B cell (primary cell): ENCODE data around the gene MAST2. TPM values are rescaled to one million over a fixed set of nuclear protein-coding genes. Genes with fewer than 3 reads are reported as not detected.
"Not testable (repeated sequence)": the region's sequence is repeated elsewhere in the genome, so short reads cannot be mapped to it uniquely, and the experiment has no call there.

Experiments
- ATAC-seq: fragments of 200-7000 bp; cut with Tn5 transposase; one replicate; pipeline ENCODE4 v1.10.0; 2021; ENCODE audit warnings: low read depth, mild to moderate bottlenecking, moderate number of reproducible peaks, moderate library complexity
- CTCF ChIA-PET: fragments of 350-600 bp; sonication (Branson Sonifier 250); formaldehyde crosslinking; loops from one replicate; lab custom pipeline; 2021; ENCODE audit warnings: antibody characterized with exemption, inconsistent platforms; lab: Charles Lee
- POLR2A ChIA-PET: fragments of 350-600 bp; sonication (Branson Sonifier 250); formaldehyde crosslinking; loops from one replicate; lab custom pipeline; 2021; ENCODE audit warnings: antibody characterized with exemption; lab: Charles Lee
- DNase-seq: peaks from one replicate; pipeline ENCODE4 v3.0.0; 2013
- H2AFZ ChIP-seq: 2 replicates; pipeline ENCODE4 v1.6.1; 2012; ENCODE audit warnings: mild to moderate bottlenecking, low read depth, low read length; ENCODE audit not compliant: insufficient read depth, poor library complexity, severe bottlenecking
- H3K27ac ChIP-seq, 2 donors: 1 replicate in 1 of 2; 2 replicates in 1 of 2; pipeline ENCODE4 v1.5.1; 2012 to 2013; ENCODE audit warnings: low read length in 2 of 2, mild to moderate bottlenecking in 2 of 2, moderate library complexity in 1 of 2
- H3K27me3 ChIP-seq, 4 experiments: fragments of 200-600 bp in 1 of 4; sonication (generic) in 1 of 4; replicated peaks in 1 of 4; 1 replicate in 2 of 4; 2 replicates in 2 of 4; pipeline versions ENCODE4 v1.6.1 to v1.7.0; 2013 to 2016; ENCODE audit warnings: low read length in 3 of 4, mild to moderate bottlenecking in 2 of 4, mixed read lengths in 1 of 4, moderate library complexity in 1 of 4; ENCODE audit not compliant: insufficient read depth in 4 of 4, control insufficient read depth in 3 of 4; ENCODE audit errors: control extremely low read depth in 1 of 4
- H3K36me3 ChIP-seq, 2 experiments: replicated peaks in 1 of 2; 1 replicate in 1 of 2; 2 replicates in 1 of 2; pipeline versions ENCODE4 v1.6.1 to v1.7.1; 2013; ENCODE audit warnings: low read length in 1 of 2; ENCODE audit not compliant: insufficient read depth in 2 of 2, control insufficient read depth in 1 of 2; ENCODE audit errors: control extremely low read depth in 1 of 2, extremely low read depth in 1 of 2
- H3K4me1 ChIP-seq, 2 donors: fragments of 200-600 bp in 1 of 2; sonication (generic) in 1 of 2; 1 replicate in 1 of 2; 2 replicates in 1 of 2; pipeline versions ENCODE4 v1.5.1 to v1.6.1; 2013 to 2017; ENCODE audit warnings: low read length in 2 of 2; ENCODE audit not compliant: control insufficient read depth in 2 of 2, insufficient read depth in 2 of 2
- H3K4me2 ChIP-seq: replicated peaks from 2 replicates; pipeline ENCODE3; 2012; ENCODE audit warnings: mild to moderate bottlenecking, low read depth, low read length; ENCODE audit not compliant: poor library complexity, severe bottlenecking
- H3K4me3 ChIP-seq, 5 experiments: fragments of 200-600 bp in 1 of 5; sonication (generic) in 1 of 5; 1 replicate in 3 of 5; 2 replicates in 2 of 5; pipeline versions ENCODE4 v1.5.1 to v1.7.0; 2011 to 2016; ENCODE audit warnings: low read length in 4 of 5, mild to moderate bottlenecking in 4 of 5, low read depth in 2 of 5, control low read depth in 1 of 5, moderate library complexity in 1 of 5; ENCODE audit not compliant: insufficient read depth in 1 of 5; ENCODE audit errors: control extremely low read depth in 1 of 5, extremely low read depth in 1 of 5
- H3K79me2 ChIP-seq: fragments of 200-600 bp; sonication (generic); one replicate; pipeline ENCODE4 v1.6.0; 2016; ENCODE audit warnings: low read length; ENCODE audit not compliant: control insufficient read depth, insufficient read depth
- H3K9ac ChIP-seq: fragments of 200-600 bp; sonication (generic); 2 replicates; pipeline ENCODE4 v1.6.1; 2017; ENCODE audit warnings: mild to moderate bottlenecking, low read length, moderate library complexity
- H3K9me3 ChIP-seq, 3 donors: one replicate each; pipeline versions ENCODE4 v1.6.1 to v1.7.1; 2013; ENCODE audit warnings: low read length in 2 of 3; ENCODE audit not compliant: control insufficient read depth in 2 of 3, insufficient read depth in 1 of 3; ENCODE audit errors: control extremely low read depth in 1 of 3
- H4K20me1 ChIP-seq: 2 replicates; pipeline ENCODE4 v1.6.0; 2012; ENCODE audit warnings: mild to moderate bottlenecking, low read length; ENCODE audit not compliant: insufficient read depth, control insufficient read depth, poor library complexity, severe bottlenecking
- H3K27ac Mint-ChIP-seq: one replicate; pipeline ENCODE4 v1.8.0; 2021; ENCODE audit warnings: mixed read lengths
- H3K27me3 Mint-ChIP-seq: one replicate; pipeline ENCODE4 v1.8.0; 2021; ENCODE audit warnings: mixed read lengths
- H3K4me1 Mint-ChIP-seq: one replicate; pipeline ENCODE4 v1.8.0; 2021; ENCODE audit warnings: mixed read lengths
- H3K4me3 Mint-ChIP-seq: one replicate; pipeline ENCODE4 v1.8.0; 2021; ENCODE audit warnings: mixed read lengths
- H3K9me3 Mint-ChIP-seq: one replicate; pipeline ENCODE4 v1.8.0; 2022; ENCODE audit warnings: mixed read lengths; ENCODE audit not compliant: insufficient read depth
- CTCF ChIP-seq: fragments of 200-600 bp; IDR thresholded peaks from one replicate; pipeline ENCODE4 v1.8.0; 2022; ENCODE audit warnings: antibody characterized with exemption, mild to moderate bottlenecking
- EZH2 ChIP-seq: IDR thresholded peaks from 2 replicates; pipeline ENCODE4 v1.6.1; 2012; ENCODE audit warnings: borderline replicate concordance, low read depth, mild to moderate bottlenecking, moderate library complexity, low read length; ENCODE audit not compliant: insufficient read depth, poor library complexity, severe bottlenecking
- WGBS: methylation state at CpG from one replicate; pipeline ENCODE4 v1.1.5; 2013; ENCODE audit warnings: missing lambda C conversion rate; ENCODE audit not compliant: insufficient coverage; 5-methylcytosine and 5-hydroxymethylcytosine counted together
- intact Hi-C: fragments of 100-400 bp; cut with micrococcal nuclease; formaldehyde crosslinking; loops from one replicate; pipeline ENCODE4 v1.10.0; 2022
- polyA plus RNA-seq: library from polyadenylated mRNA; depleted of rRNA; stranded (reverse); fragments of >200 nt; gene quantifications from 2 replicates; pipeline ENCODE4 v1.2.3, GENCODE V29; 2012
- total RNA-seq, 2 donors: library from RNA; stranded (reverse); fragments of 120-200 nt in 1 of 2; gene quantifications; 1 replicate in 1 of 2; 2 replicates in 1 of 2; pipeline versions ENCODE4 v1.2.3 to v1.2.4, GENCODE V29; 2013 to 2022

The MAST2 gene
- total and polyA plus RNA-seq, 2 donors (not counting 1 experiment from before 2014, with no cell fraction given) = 12.5 to 23.3 TPM

GRCh38 chr1:45854724-45855123 is 51.3 kb downstream of the MAST2 start:
- peaks cover 6% of the 10 kb centered on the region for H3K9me3 Mint-ChIP-seq
- no peaks in the 10 kb centered on the region for H3K27me3 ChIP-seq
- ChIA-PET CTCF (no interaction called here), POLR2A (no interaction called here)
- no peak overlapping the region for H3K4me3 Mint-ChIP-seq
- no peaks in the 10 kb centered on the region for H3K4me1 Mint-ChIP-seq
- H3K4me3 ChIP-seq = no peak overlapping the region
- DNase-seq (no peak), ATAC-seq (no peak)
- peaks cover 0 to 5% (median under 1%) of the 10 kb centered on the region in 3 donors for H3K9me3 ChIP-seq
- H2AFZ ChIP-seq = no peak overlapping the region
- WGBS = 100% methylated on average over 1 of the region's 1 CpG
- no peak overlapping the region for H3K9ac ChIP-seq
- no peaks in the 10 kb centered on the region for H3K27me3 Mint-ChIP-seq
- H3K4me2 ChIP-seq = no peak overlapping the region
- peaks cover 3% of the 10 kb centered on the region for H3K79me2 ChIP-seq
- no peak overlapping the region for H3K27ac Mint-ChIP-seq
- H3K4me1 ChIP-seq = no peaks in the 10 kb centered on the region
- TF ChIP-seq CTCF (no peak), EZH2 (no peak)
- H3K36me3 ChIP-seq = no peaks in the 10 kb centered on the region
- intact Hi-C loops = no loop called here
- no peaks in the 10 kb centered on the region for H4K20me1 ChIP-seq
- no peak overlapping the region for H3K27ac ChIP-seq

GRCh38 chr1:45857101-45857700 is 53.8 kb downstream of the MAST2 start:
- no peak overlapping the region for H3K9ac ChIP-seq
- no peak for TF ChIP-seq CTCF
- no peak for TF ChIP-seq EZH2
- Mint-ChIP-seq H3K27me3 (no peaks in the 10 kb centered on the region), H3K9me3 (no peaks in the 10 kb centered on the region), H3K27ac (no peak overlapping the region), H3K4me3 (no peak overlapping the region), H3K4me1 (no peaks in the 10 kb centered on the region)
- intact Hi-C loops = no loop called here
- H3K9me3 ChIP-seq = no peaks in the 10 kb centered on the region
- H3K27me3 ChIP-seq = no peaks in the 10 kb centered on the region
- no peak overlapping the region for H3K4me3 ChIP-seq
- no peaks in the 10 kb centered on the region for H3K36me3 ChIP-seq
- H3K4me1 ChIP-seq = no peaks in the 10 kb centered on the region
- ATAC-seq (no peak), DNase-seq (no peak)
- ChIA-PET POLR2A (no interaction called here), CTCF (no interaction called here)
- H3K4me2 ChIP-seq = no peak overlapping the region
- H4K20me1 ChIP-seq = no peaks in the 10 kb centered on the region
- no peak overlapping the region for H2AFZ ChIP-seq
- peaks cover 3% of the 10 kb centered on the region for H3K79me2 ChIP-seq
- no peak overlapping the region for H3K27ac ChIP-seq

- H3K4me1 ChIP-seq, H3K4me1 Mint-ChIP-seq, ATAC-seq, H4K20me1 ChIP-seq, H3K4me3 ChIP-seq, H3K9me3 ChIP-seq, H3K36me3 ChIP-seq, H3K27ac Mint-ChIP-seq, H3K4me2 ChIP-seq, DNase-seq, H3K4me3 Mint-ChIP-seq, POLR2A ChIA-PET, H2AFZ ChIP-seq, H3K27ac ChIP-seq, H3K27me3 Mint-ChIP-seq, H3K27me3 ChIP-seq, H3K9me3 Mint-ChIP-seq, CTCF ChIA-PET, H3K9ac ChIP-seq, H3K79me2 ChIP-seq, intact Hi-C loops: not testable (repeated sequence)
- no CpG with 5 or more reads among the region's 6 CpGs for WGBS
Measured at GRCh38 chr1:45857755-45858492, 54.5 kb downstream of the MAST2 start.
